CD14-positive monocyte (primary cell): Measurements from ENCODE around the gene NEO1. TPM values are rescaled to one million over a fixed set of nuclear protein-coding genes. Genes with fewer than 3 reads are reported as not detected.

Experiments
- DNase-seq, 3 donors: peaks; one replicate each; pipeline ENCODE4 v3.0.0-alpha.2; 2011 to 2022
- H2AFZ ChIP-seq: 2 replicates; pipeline ENCODE4 v1.6.0; 2012; ENCODE audit warnings: mild to moderate bottlenecking, low read depth, low read length, inconsistent platforms; ENCODE audit not compliant: insufficient read depth, poor library complexity, severe bottlenecking
- H3K27ac ChIP-seq, 2 donors: 1 replicate in 1 of 2; 2 replicates in 1 of 2; pipeline ENCODE4 v1.5.1; 2012 to 2013; ENCODE audit warnings: low read length in 2 of 2, control low read depth in 1 of 2, inconsistent platforms in 1 of 2, low read depth in 1 of 2, mild to moderate bottlenecking in 1 of 2
- H3K27me3 ChIP-seq, 2 donors: one replicate each; pipeline versions ENCODE4 v1.6.0 to v1.6.1; 2011 to 2013; ENCODE audit warnings: low read length in 2 of 2; ENCODE audit not compliant: control insufficient read depth in 2 of 2, insufficient read depth in 2 of 2
- H3K36me3 ChIP-seq, 2 donors: replicated peaks in 1 of 2; 1 replicate in 1 of 2; 2 replicates in 1 of 2; pipeline versions ENCODE4 v1.5.1 to v1.6.1; 2012 to 2013; ENCODE audit warnings: low read length in 2 of 2, control low read depth in 1 of 2, inconsistent platforms in 1 of 2, mild to moderate bottlenecking in 1 of 2; ENCODE audit not compliant: insufficient read depth in 2 of 2, control insufficient read depth in 1 of 2
- H3K4me1 ChIP-seq, 2 donors: 1 replicate in 1 of 2; 2 replicates in 1 of 2; pipeline versions ENCODE4 v1.5.1 to v1.6.1; 2012 to 2013; ENCODE audit warnings: low read length in 2 of 2, control low read depth in 1 of 2, inconsistent platforms in 1 of 2, mild to moderate bottlenecking in 1 of 2, moderate library complexity in 1 of 2; ENCODE audit not compliant: insufficient read depth in 2 of 2, control insufficient read depth in 1 of 2
- H3K4me2 ChIP-seq: replicated peaks from 2 replicates; pipeline ENCODE3; 2012; ENCODE audit warnings: low read length, moderate library complexity, mild to moderate bottlenecking; ENCODE audit not compliant: poor library complexity, severe bottlenecking; ENCODE audit errors: extremely low read depth
- H3K4me3 ChIP-seq, 3 experiments: fragments of 200-600 bp in 1 of 3; sonication (generic) in 1 of 3; replicated peaks in 1 of 3; 1 replicate in 2 of 3; 2 replicates in 1 of 3; pipeline ENCODE4 v1.5.1; 2011 to 2013; ENCODE audit warnings: low read length in 3 of 3, mild to moderate bottlenecking in 3 of 3, control low read depth in 2 of 3, low read depth in 2 of 3, inconsistent platforms in 1 of 3, moderate library complexity in 1 of 3
- H3K79me2 ChIP-seq: 2 replicates; pipeline ENCODE4 v1.6.0; 2012; ENCODE audit warnings: mild to moderate bottlenecking, control low read depth, inconsistent platforms, low read length, moderate library complexity; ENCODE audit not compliant: insufficient read depth
- H3K9ac ChIP-seq: 2 replicates; pipeline ENCODE4 v1.6.0; 2017; ENCODE audit warnings: low read length, mild to moderate bottlenecking; ENCODE audit not compliant: insufficient read depth, poor library complexity, severe bottlenecking
- H3K9me3 ChIP-seq, 2 donors: replicated peaks in 1 of 2; 1 replicate in 1 of 2; 2 replicates in 1 of 2; pipeline versions ENCODE4 v1.5.1 to v1.6.1; 2012 to 2013; ENCODE audit warnings: low read length in 2 of 2, control low read depth in 1 of 2; ENCODE audit not compliant: control insufficient read depth in 1 of 2, insufficient read depth in 1 of 2
- H4K20me1 ChIP-seq: 2 replicates; pipeline ENCODE4 v1.6.0; 2012; ENCODE audit warnings: mild to moderate bottlenecking, low read length, control low read depth, moderate library complexity; ENCODE audit not compliant: insufficient read depth
- H3K27ac Mint-ChIP-seq, 7 donors: one replicate each; pipeline ENCODE4 v1.8.0; 2020; ENCODE audit warnings: mild to moderate bottlenecking in 7 of 7, mixed read lengths in 7 of 7, moderate library complexity in 6 of 7, inconsistent platforms in 2 of 7
- H3K27me3 Mint-ChIP-seq, 3 donors: one replicate each; pipeline ENCODE4 v1.8.0; 2021 to 2022; ENCODE audit warnings: low read depth in 3 of 3, mild to moderate bottlenecking in 3 of 3, mixed read lengths in 3 of 3, moderate library complexity in 3 of 3, inconsistent platforms in 1 of 3
- H3K36me3 Mint-ChIP-seq, 2 donors: one replicate each; pipeline ENCODE4 v1.8.0; 2020; ENCODE audit warnings: mixed read lengths in 2 of 2, inconsistent platforms in 1 of 2, mild to moderate bottlenecking in 1 of 2
- H3K4me1 Mint-ChIP-seq: one replicate; pipeline ENCODE4 v1.8.0; 2020; ENCODE audit warnings: mild to moderate bottlenecking, mixed read lengths
- H3K4me3 Mint-ChIP-seq, 2 donors: one replicate each; pipeline ENCODE4 v1.8.0; 2020; ENCODE audit warnings: mild to moderate bottlenecking in 2 of 2, mixed read lengths in 2 of 2, moderate library complexity in 1 of 2
- H3K9me3 Mint-ChIP-seq, 7 donors: one replicate each; pipeline ENCODE4 v1.8.0; 2020 to 2022; ENCODE audit warnings: mixed read lengths in 7 of 7, mild to moderate bottlenecking in 6 of 7, moderate library complexity in 6 of 7, inconsistent platforms in 2 of 7
- CTCF ChIP-seq: fragments of 200-600 bp; IDR thresholded peaks from one replicate; pipeline ENCODE4 v1.8.0; 2022; ENCODE audit warnings: antibody characterized with exemption, mild to moderate bottlenecking
- WGBS: methylation state at CpG from one replicate; pipeline ENCODE4 v1.1.5; 2013; ENCODE audit warnings: missing lambda C conversion rate; ENCODE audit not compliant: insufficient coverage; 5-methylcytosine and 5-hydroxymethylcytosine counted together
- intact Hi-C, 2 donors: fragments of 100-400 bp; cut with micrococcal nuclease; formaldehyde crosslinking; loops; one replicate each; pipeline versions ENCODE4 v1.15.0 to v1.15.1; 2023
- polyA plus RNA-seq, 3 donors: library from polyadenylated mRNA; depleted of rRNA in 1 of 3; unstranded in 2 of 3; stranded (reverse) in 1 of 3; fragments of 300-500 nt in 2 of 3; fragments of >200 nt in 1 of 3; fragmentation: Illumina TruSeq in 2 of 3; gene quantifications; 1 replicate in 2 of 3; 2 replicates in 1 of 3; pipeline ENCODE4 v1.2.3, GENCODE V29; 2012 to 2021

The NEO1 gene
- polyA plus RNA-seq, 3 donors = 0.03 to 0.06 TPM; not detected in 1

- H3K4me1 ChIP-seq = no peaks in the 10 kb centered on the region
- no peak overlapping the region for H3K4me3 Mint-ChIP-seq
- H3K27ac Mint-ChIP-seq = no peak overlapping the region
- H3K36me3 ChIP-seq = no peaks in the 10 kb centered on the region
- H3K27me3 Mint-ChIP-seq = peaks cover 9 to 12% (median 9%) of the 10 kb centered on the region in 3 donors
- H3K79me2 ChIP-seq = no peaks in the 10 kb centered on the region
- no peak for DNase-seq
- H3K4me3 ChIP-seq = no peak overlapping the region
- no peak overlapping the region for H3K27ac ChIP-seq
- TF ChIP-seq CTCF = no peak
- H4K20me1 ChIP-seq = no peaks in the 10 kb centered on the region
- no peak overlapping the region for H2AFZ ChIP-seq
- peaks cover 0 to 2% of the 10 kb centered on the region in 2 donors for H3K27me3 ChIP-seq
- H3K36me3 Mint-ChIP-seq = no peaks in the 10 kb centered on the region
- H3K4me2 ChIP-seq = no peak overlapping the region
- intact Hi-C loops = no loop called here
- H3K4me1 Mint-ChIP-seq = no peaks in the 10 kb centered on the region
- no peaks in the 10 kb centered on the region for H3K9me3 ChIP-seq
- no peak overlapping the region for H3K9ac ChIP-seq
- H3K9me3 Mint-ChIP-seq = no peaks in the 10 kb centered on the region
Measured at GRCh38 chr15:73349191-73349590, 296.9 kb downstream of the NEO1 start.

- WGBS = 100% methylated on average over 3 of the region's 10 CpGs
- H3K9me3 Mint-ChIP-seq = no peaks in the 10 kb centered on the region
Measured at GRCh38 chr15:73352082-73352481, 299.8 kb downstream of the NEO1 start.

More at GRCh38 chr15:73352082-73352481, 299.8 kb downstream of the NEO1 start:
- no peaks in the 10 kb centered on the region for H4K20me1 ChIP-seq
- TF ChIP-seq CTCF = no peak
- H3K4me1 ChIP-seq = no peaks in the 10 kb centered on the region
- Mint-ChIP-seq H3K4me1 (no peaks in the 10 kb centered on the region), H3K27me3 (peaks cover 16 to 20% (median 18%) of the 10 kb centered on the region in 3 donors), H3K27ac (no peak overlapping the region), H3K4me3 (no peak overlapping the region), H3K36me3 (no peaks in the 10 kb centered on the region)
- no peaks in the 10 kb centered on the region for H3K9me3 ChIP-seq
- H2AFZ ChIP-seq = no peak overlapping the region
- H3K36me3 ChIP-seq = no peaks in the 10 kb centered on the region
- no peak overlapping the region for H3K4me2 ChIP-seq
- peaks cover 0 to 9% of the 10 kb centered on the region in 2 donors for H3K27me3 ChIP-seq
- intact Hi-C loops = no loop called here
- no peak overlapping the region for H3K4me3 ChIP-seq
- H3K27ac ChIP-seq = no peak overlapping the region
- DNase-seq = no peak
- H3K79me2 ChIP-seq = no peaks in the 10 kb centered on the region
- no peak overlapping the region for H3K9ac ChIP-seq
